AG04449 (cell line): Measurements from ENCODE around the gene MGLL.
"Not testable (repeated sequence)": the region's sequence is repeated elsewhere in the genome, so short reads cannot be mapped to it uniquely, and the experiment has no call there.

Experiments
- CTCF ChIA-PET: fragments of 350-600 bp; formaldehyde crosslinking; extraction: SDS; loops from one replicate; lab custom pipeline; 2021; ENCODE audit warnings: antibody characterized with exemption; lab: Yijun Ruan, JAX
- POLR2A ChIA-PET: fragments of 400-600, 350-600 bp; formaldehyde crosslinking; extraction: SDS; loops from one replicate; lab custom pipeline; 2020; ENCODE audit warnings: antibody characterized with exemption, inconsistent platforms; lab: Yijun Ruan, JAX
- DNase-seq: peaks from one replicate; pipeline ENCODE4 v3.0.0-alpha.2; 2010; ENCODE audit warnings: low read depth, low spot score
- H3K4me3 ChIP-seq: 2 replicates; pipeline ENCODE4 v1.5.1; 2011; ENCODE audit warnings: low read depth, mild to moderate bottlenecking, control low read depth, low read length
- TF ChIP-seq, protein P1 (sequence below): IDR thresholded peaks from one replicate; pipeline ENCODE4 v1.5.1; 2011; ENCODE audit warnings: mild to moderate bottlenecking, moderate library complexity, low read length, control low read depth, inconsistent platforms; ENCODE audit not compliant: insufficient read depth; ENCODE audit errors: missing control alignments

Gene MGLL

DNA sequence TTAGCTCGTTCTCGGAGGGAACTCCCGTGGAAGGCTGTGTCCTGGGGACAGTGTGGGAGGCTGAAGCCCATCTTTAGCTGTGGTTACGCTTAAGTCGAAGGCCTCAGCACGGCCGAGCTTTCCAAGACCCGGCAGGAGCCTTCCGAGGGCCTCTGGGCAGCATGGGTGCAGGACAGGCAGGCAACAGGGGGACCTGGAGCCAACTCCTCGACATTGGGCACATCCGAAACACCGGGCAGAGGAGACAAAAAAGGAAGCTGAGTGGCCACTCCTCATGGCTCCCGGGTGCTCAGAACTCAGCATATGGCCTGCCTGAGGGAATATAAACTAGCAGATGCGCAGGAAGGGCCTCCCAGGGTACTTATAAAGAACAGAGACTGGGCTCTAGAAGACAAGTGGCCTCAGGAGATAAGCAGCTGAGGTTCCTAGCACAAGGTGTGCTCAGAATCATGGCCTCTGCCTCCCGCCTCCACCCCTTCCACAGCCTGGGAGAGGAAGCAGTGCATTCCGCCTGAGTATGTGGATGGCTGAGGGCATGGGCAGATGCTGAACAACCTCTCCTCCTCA lies 115.4 kb downstream of the MGLL start:
- no peak for DNase-seq
- ChIA-PET CTCF (interaction anchor here (1.2 to 2.5 kb wide), 2 partner anchors 10 to 11 kb away, joined by 3 to 29 read pairs; no protein-coding TSS in a partner anchor), POLR2A (no interaction called here)
- no peak overlapping the region for H3K4me3 ChIP-seq
- TF ChIP-seq, protein P1, sequence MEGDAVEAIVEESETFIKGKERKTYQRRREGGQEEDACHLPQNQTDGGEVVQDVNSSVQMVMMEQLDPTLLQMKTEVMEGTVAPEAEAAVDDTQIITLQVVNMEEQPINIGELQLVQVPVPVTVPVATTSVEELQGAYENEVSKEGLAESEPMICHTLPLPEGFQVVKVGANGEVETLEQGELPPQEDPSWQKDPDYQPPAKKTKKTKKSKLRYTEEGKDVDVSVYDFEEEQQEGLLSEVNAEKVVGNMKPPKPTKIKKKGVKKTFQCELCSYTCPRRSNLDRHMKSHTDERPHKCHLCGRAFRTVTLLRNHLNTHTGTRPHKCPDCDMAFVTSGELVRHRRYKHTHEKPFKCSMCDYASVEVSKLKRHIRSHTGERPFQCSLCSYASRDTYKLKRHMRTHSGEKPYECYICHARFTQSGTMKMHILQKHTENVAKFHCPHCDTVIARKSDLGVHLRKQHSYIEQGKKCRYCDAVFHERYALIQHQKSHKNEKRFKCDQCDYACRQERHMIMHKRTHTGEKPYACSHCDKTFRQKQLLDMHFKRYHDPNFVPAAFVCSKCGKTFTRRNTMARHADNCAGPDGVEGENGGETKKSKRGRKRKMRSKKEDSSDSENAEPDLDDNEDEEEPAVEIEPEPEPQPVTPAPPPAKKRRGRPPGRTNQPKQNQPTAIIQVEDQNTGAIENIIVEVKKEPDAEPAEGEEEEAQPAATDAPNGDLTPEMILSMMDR, result no peak

DNA sequence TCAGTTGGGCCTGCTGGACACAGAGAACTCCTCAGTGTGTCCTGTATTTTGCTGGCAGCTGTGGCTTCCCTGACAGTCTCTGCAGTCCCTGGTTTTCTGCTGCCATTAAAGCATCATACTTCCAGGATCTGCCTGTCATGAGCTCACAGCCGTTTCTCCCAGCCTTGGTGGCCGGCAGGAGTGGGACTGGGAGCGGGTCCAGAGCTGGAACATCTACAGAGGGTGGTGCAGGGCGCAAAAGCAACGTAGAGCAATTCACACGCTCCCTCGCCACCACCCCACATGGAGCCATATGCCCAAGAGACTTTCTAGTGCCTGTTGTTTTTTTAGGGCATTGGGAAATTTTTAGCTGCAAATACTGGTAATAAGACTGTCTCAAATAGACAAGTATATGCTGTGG lies 116.0 kb downstream of the MGLL start:
- ChIA-PET CTCF (interaction anchor here (1.2 to 2.5 kb wide), 2 partner anchors 10 kb away, joined by 3 to 29 read pairs; no protein-coding TSS in a partner anchor), POLR2A (no interaction called here)
- no peak overlapping the region for H3K4me3 ChIP-seq
- DNase-seq, result no peak
- TF ChIP-seq, protein P1, result no peak

DNA sequence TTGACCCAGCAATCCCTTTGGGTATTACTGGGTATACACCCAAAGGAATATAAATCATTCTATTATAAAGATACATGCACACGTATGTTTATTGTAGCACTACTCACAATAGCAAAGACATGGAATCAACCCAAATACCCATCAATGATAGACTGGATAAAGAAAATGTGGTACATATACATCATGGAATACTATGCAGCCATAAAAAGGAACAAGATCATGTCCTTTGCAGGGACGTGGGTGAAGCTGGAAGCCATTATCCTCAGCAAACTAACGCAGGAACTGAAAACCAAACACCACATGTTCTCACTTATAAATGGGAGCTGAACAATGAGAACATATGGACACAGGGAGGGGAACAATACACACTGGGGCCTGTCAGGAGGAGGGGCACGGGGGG lies 117.5 kb downstream of the MGLL start:
- POLR2A ChIA-PET, H3K4me3 ChIP-seq, DNase-seq, CTCF ChIA-PET: not testable (repeated sequence)

DNA sequence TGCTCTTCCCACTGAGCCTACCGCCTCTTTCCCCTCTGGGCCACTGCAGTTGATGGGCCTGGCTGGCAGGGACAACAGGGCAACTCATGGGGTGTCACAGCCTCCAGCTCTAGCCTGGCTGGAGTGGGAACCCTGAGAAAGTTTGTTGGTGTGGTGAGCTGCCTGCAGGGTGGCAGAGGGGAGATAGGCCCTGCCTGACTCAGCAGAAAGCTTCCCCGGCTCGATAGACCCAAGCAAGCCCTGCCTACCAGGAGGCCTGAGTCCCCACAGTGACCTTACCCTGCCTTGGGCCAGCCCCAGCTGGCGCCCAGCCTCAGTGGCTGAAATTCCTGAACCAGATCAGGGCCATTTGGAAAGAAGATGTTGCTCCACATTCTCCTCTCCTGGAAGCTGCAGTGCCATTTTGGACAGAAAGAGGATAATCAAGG lies 120.2 kb downstream of the MGLL start:
- DNase-seq, result no peak
- ChIA-PET CTCF (interaction anchor here (1.1 to 3.0 kb wide), 3 partner anchors 10 to 19 kb away, joined by 3 to 12 read pairs (median 3); no protein-coding TSS in a partner anchor), POLR2A (no interaction called here)

DNA sequence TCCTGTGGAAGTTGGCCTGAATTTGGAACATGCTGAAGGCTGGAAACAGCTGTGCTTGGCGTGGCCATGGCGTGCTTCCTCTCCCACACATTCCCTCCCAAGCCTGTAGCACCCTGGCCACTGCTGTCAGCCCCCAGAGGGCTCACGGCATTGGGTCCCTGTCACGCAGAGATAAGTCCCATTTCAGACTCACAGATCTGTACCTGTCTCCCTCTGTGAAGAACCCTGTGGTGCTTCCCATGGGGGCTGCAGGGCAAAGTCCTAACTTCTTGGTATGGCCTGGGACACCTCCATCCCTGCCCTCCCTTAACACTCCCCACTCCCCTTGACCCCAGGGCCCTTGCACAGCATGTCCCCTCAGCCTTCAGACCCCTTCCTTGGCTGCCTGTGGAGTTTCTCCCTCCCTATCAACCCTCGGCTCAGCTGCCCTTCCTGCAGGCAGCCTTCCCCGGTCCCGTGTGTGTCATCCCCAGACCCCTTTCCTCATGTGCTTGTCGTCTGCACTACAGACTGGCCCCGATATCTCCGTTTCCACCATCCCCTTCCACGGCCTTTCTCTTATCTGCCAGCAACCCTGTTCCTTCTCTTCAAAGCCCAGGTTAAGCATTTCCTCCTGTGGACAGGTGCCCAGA lies 120.9 kb downstream of the MGLL start:
- ChIA-PET CTCF (interaction anchor here (1.1 to 3.0 kb wide), 3 partner anchors 10 to 18 kb away, joined by 3 to 12 read pairs (median 3); no protein-coding TSS in a partner anchor), POLR2A (no interaction called here)
- H3K4me3 ChIP-seq, result no peak overlapping the region
- TF ChIP-seq, protein P1, result no peak
- no peak for DNase-seq

More for the DNA sequence above, 120.2 kb downstream of the MGLL start:
- TF ChIP-seq, protein P1, result no peak
- H3K4me3 ChIP-seq, result no peak overlapping the region

DNA sequence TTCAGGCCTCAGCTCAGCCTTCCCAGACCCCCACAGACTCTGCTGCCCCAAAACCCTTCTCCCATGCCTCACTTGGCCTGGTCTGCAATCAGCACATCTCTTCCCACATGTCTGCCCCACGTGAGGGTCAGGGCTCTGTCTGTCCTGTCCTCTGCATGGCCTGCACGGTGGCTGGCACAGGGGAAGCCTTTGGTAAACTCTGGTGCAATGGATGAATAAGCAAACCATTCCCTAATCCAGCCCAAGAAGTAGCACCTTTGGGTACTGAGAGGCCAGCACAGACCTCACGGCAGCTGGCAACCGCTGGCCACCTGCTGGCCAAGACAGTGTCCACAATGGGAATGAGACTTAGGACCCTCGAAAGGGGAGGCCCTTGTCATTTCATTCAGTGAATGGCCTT lies 121.9 kb downstream of the MGLL start:
- CTCF ChIA-PET, result interaction anchor here (0.8 to 3.0 kb wide), 2 partner anchors 9 to 20 kb away, joined by 3 to 12 read pairs; no protein-coding TSS in a partner anchor

More for the DNA sequence above, 121.9 kb downstream of the MGLL start:
- no peak overlapping the region for H3K4me3 ChIP-seq
- DNase-seq, result no peak
- TF ChIP-seq, protein P1, result no peak
- POLR2A ChIA-PET, result no interaction called here
